Upper lobe of left lung (tissue), 6 donors: Measurements from ENCODE around the gene R3HDM2. TPM values are rescaled to one million over a fixed set of nuclear protein-coding genes. Genes with fewer than 3 reads are reported as not detected.
A peak's percentile ranks its signal among the peaks of the same experiment; 100 is the strongest.

Experiments used
- ATAC-seq, 2 donors: fragments of 200-7000 bp; cut with Tn5 transposase; one replicate each; pipeline ENCODE4 v1.9.1; 2022; ENCODE audit warnings: mild to moderate bottlenecking in 2 of 2, moderate library complexity in 2 of 2; ENCODE audit not compliant: low FRiP score in 2 of 2
- DNase-seq, 2 donors: peaks; one replicate each; pipeline ENCODE4 v3.0.0-alpha.2; 2019 to 2020
- H3K27ac ChIP-seq, 4 donors: fragments of 200-600 bp; sonication (generic); one replicate each; pipeline ENCODE4 v1.5.1; 2016 to 2019
- H3K27me3 ChIP-seq, 4 donors: fragments of 200-600 bp; sonication (generic); one replicate each; pipeline ENCODE4 v1.5.1; 2017 to 2019
- H3K36me3 ChIP-seq, 4 donors: fragments of 200-600 bp; sonication (generic); one replicate each; pipeline ENCODE4 v1.5.1; 2016 to 2019
- H3K4me1 ChIP-seq, 4 donors: fragments of 200-600 bp; sonication (generic); one replicate each; pipeline ENCODE4 v1.5.1; 2018 to 2019
- H3K4me3 ChIP-seq, 4 donors: fragments of 200-600 bp; sonication (generic); one replicate each; pipeline ENCODE4 v1.5.1; 2017 to 2019; ENCODE audit warnings: mild to moderate bottlenecking in 2 of 4, moderate library complexity in 1 of 4
- H3K9me3 ChIP-seq, 4 donors: fragments of 200-600 bp; sonication (generic); one replicate each; pipeline ENCODE4 v1.5.1; 2018 to 2019
- EP300 ChIP-seq, 4 donors: sonication (generic); formaldehyde crosslinking; IDR thresholded peaks; one replicate each; pipeline ENCODE4 v1.5.1; 2017; ENCODE audit warnings: antibody characterized with exemption in 4 of 4, control low read depth in 2 of 4
- POLR2A ChIP-seq, 4 donors: fragments of 450-650 bp; IDR thresholded peaks; one replicate each; pipeline ENCODE4 v1.5.1; 2016 to 2017; ENCODE audit warnings: antibody characterized with exemption in 4 of 4, mild to moderate bottlenecking in 2 of 4
- POLR2AphosphoS5 ChIP-seq, 2 donors: sonication (generic); formaldehyde crosslinking; IDR thresholded peaks; one replicate each; pipeline ENCODE4 v1.5.1; 2017; ENCODE audit warnings: antibody characterized with exemption in 2 of 2
- WGBS, 2 donors: methylation state at CpG; one replicate each; pipeline ENCODE4 v1.1.5; 2017 to 2018; 5-methylcytosine and 5-hydroxymethylcytosine counted together
- total RNA-seq, 6 donors: library from RNA; depleted of rRNA in 4 of 6; stranded (reverse); fragments of >200 nt in 4 of 6; gene quantifications; one replicate each; pipeline versions ENCODE4 v1.1.0 to v1.2.1, GENCODE V29; 2016 to 2021
- TF ChIP-seq, protein P1 (sequence below), 6 experiments: fragments of 450-650 bp in 4 of 6; fragments of 200-600 bp in 2 of 6; sonication (generic) in 2 of 6; IDR thresholded peaks; one replicate each; pipeline ENCODE4 v1.5.1; 2016 to 2019; ENCODE audit warnings: antibody characterized with exemption in 6 of 6
- donor health status: DM: no; HTN: no; CAD: no; lungs with moderate emphysema.
- donor health status: DM: no; HTN: yes; CAD: no; lungs with severe emphysema.

R3HDM2 gene
- total RNA-seq, 6 donors from 2014 or later, result 39.2 to 94.3 (median 59.2) TPM

- no peak overlapping the region for H3K27ac ChIP-seq
- ATAC-seq (no peak), DNase-seq (no peak)
- WGBS, 2 donors, result 88 to 94% methylated on average over 4 of the region's 4 CpGs
- no peak for TF ChIP-seq POLR2A (IDR thresholded peaks at IDR 0.05)
- TF ChIP-seq, protein P1, sequence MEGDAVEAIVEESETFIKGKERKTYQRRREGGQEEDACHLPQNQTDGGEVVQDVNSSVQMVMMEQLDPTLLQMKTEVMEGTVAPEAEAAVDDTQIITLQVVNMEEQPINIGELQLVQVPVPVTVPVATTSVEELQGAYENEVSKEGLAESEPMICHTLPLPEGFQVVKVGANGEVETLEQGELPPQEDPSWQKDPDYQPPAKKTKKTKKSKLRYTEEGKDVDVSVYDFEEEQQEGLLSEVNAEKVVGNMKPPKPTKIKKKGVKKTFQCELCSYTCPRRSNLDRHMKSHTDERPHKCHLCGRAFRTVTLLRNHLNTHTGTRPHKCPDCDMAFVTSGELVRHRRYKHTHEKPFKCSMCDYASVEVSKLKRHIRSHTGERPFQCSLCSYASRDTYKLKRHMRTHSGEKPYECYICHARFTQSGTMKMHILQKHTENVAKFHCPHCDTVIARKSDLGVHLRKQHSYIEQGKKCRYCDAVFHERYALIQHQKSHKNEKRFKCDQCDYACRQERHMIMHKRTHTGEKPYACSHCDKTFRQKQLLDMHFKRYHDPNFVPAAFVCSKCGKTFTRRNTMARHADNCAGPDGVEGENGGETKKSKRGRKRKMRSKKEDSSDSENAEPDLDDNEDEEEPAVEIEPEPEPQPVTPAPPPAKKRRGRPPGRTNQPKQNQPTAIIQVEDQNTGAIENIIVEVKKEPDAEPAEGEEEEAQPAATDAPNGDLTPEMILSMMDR (IDR thresholded peaks at IDR 0.05), result no peak
- no peak for TF ChIP-seq EP300 (IDR thresholded peaks at IDR 0.05)
- no peaks in the 10 kb centered on the region for H3K9me3 ChIP-seq
- peaks cover 20 to 76% (median 37%) of the 10 kb centered on the region in 4 donors for H3K36me3 ChIP-seq
- H3K4me3 ChIP-seq, result no peak overlapping the region
- peaks cover 0 to 6% (median 2%) of the 10 kb centered on the region in 4 donors for H3K4me1 ChIP-seq
- H3K27me3 ChIP-seq, result no peaks in the 10 kb centered on the region
These were observed 170.5 kb downstream of the R3HDM2 start for GRCh38 chr12:57260366-57260765.

- H3K9me3 ChIP-seq, result no peaks in the 10 kb centered on the region
- WGBS, 2 donors, result 85 to 89% methylated on average over 6 of the region's 6 CpGs
- ATAC-seq (no peak), DNase-seq (no peak)
- no peak overlapping the region for H3K4me3 ChIP-seq
- no peak for TF ChIP-seq POLR2A (IDR thresholded peaks at IDR 0.05)
- TF ChIP-seq, protein P1 (IDR thresholded peaks at IDR 0.05), result no peak
- TF ChIP-seq EP300 (IDR thresholded peaks at IDR 0.05), result no peak
- TF ChIP-seq POLR2AphosphoS5 (IDR thresholded peaks at IDR 0.05), result no peak
- H3K4me1 ChIP-seq, result peaks cover 0 to 6% (median 2%) of the 10 kb centered on the region in 4 donors
- no peak overlapping the region for H3K27ac ChIP-seq
- peaks cover 26 to 81% (median 42%) of the 10 kb centered on the region in 4 donors for H3K36me3 ChIP-seq
- H3K27me3 ChIP-seq, result no peaks in the 10 kb centered on the region
These were observed 171.6 kb downstream of the R3HDM2 start for GRCh38 chr12:57258977-57259970.

GRCh38 chr12:57255916-57256315 is 174.9 kb downstream of the R3HDM2 start:
- WGBS, 2 donors, result 92 to 96% methylated on average over 5 to 6 of the region's 6 CpGs
- Histone ChIP-seq H3K27me3 (no peaks in the 10 kb centered on the region), H3K36me3 (peaks cover 26 to 61% (median 40%) of the 10 kb centered on the region in 4 donors), H3K27ac (no peak overlapping the region), H3K4me1 (no peaks in the 10 kb centered on the region), H3K9me3 (no peaks in the 10 kb centered on the region), H3K4me3 (no peak overlapping the region)
- DNase-seq (no peak), ATAC-seq (no peak)
- no peak for TF ChIP-seq EP300 (IDR thresholded peaks at IDR 0.05)
- TF ChIP-seq POLR2AphosphoS5 (IDR thresholded peaks at IDR 0.05), result no peak
- no peak for TF ChIP-seq POLR2A (IDR thresholded peaks at IDR 0.05)
- TF ChIP-seq, protein P1 (IDR thresholded peaks at IDR 0.05), result no peak

GRCh38 chr12:57254506-57255280 is 176.2 kb downstream of the R3HDM2 start:
- H3K4me1 ChIP-seq, result no peaks in the 10 kb centered on the region
- no peak overlapping the region for H3K27ac ChIP-seq
- peak in 1 of 2 donors; percentile 19 for ATAC-seq
- TF ChIP-seq, protein P1 (IDR thresholded peaks at IDR 0.05), result no peak
- TF ChIP-seq POLR2A (IDR thresholded peaks at IDR 0.05) (no peak), EP300 (IDR thresholded peaks at IDR 0.05) (no peak), POLR2AphosphoS5 (IDR thresholded peaks at IDR 0.05) (no peak)
- H3K9me3 ChIP-seq, result no peaks in the 10 kb centered on the region
- peaks cover 23 to 51% (median 35%) of the 10 kb centered on the region in 4 donors for H3K36me3 ChIP-seq
- no peaks in the 10 kb centered on the region for H3K27me3 ChIP-seq
- H3K4me3 ChIP-seq, result no peak overlapping the region
- 90 to 95% methylated on average over 13 of the region's 14 CpGs for WGBS, 2 donors
- DNase-seq, result no peak
